IPS-11a (cell line): ENCODE data around the gene MINDY4.
"Not testable (repeated sequence)": the region's sequence is repeated elsewhere in the genome, so short reads cannot be mapped to it uniquely, and the experiment has no call there.

ENCODE experiments used
- H3K4me3 ChIP-seq: one replicate; pipeline ENCODE4 v1.5.1; 2013; ENCODE audit warnings: low read depth, low read length, control low read depth

MINDY4 gene

GRCh38 chr7:30800785-30801252, 29.6 kb downstream of the MINDY4 start:
- H3K4me3 ChIP-seq = no peak overlapping the region

- no peak overlapping the region for H3K4me3 ChIP-seq
Observed at GRCh38 chr7:30802812-30803211, 31.6 kb downstream of the MINDY4 start.

GRCh38 chr7:30804078-30804661, 33.0 kb downstream of the MINDY4 start:
- no peak overlapping the region for H3K4me3 ChIP-seq

- no peak overlapping the region for H3K4me3 ChIP-seq
Observed at GRCh38 chr7:30805081-30805691, 34.0 kb downstream of the MINDY4 start.

GRCh38 chr7:30805931-30806330, 34.7 kb downstream of the MINDY4 start:
- no peak overlapping the region for H3K4me3 ChIP-seq

GRCh38 chr7:30807477-30807876, 36.3 kb downstream of the MINDY4 start:
- not testable (repeated sequence) for H3K4me3 ChIP-seq

- not testable (repeated sequence) for H3K4me3 ChIP-seq
Observed at GRCh38 chr7:30807941-30808340, 36.7 kb downstream of the MINDY4 start.

GRCh38 chr7:30810986-30811385, 39.8 kb downstream of the MINDY4 start:
- H3K4me3 ChIP-seq = no peak overlapping the region

- no peak overlapping the region for H3K4me3 ChIP-seq
Observed at GRCh38 chr7:30812676-30813075, 41.5 kb downstream of the MINDY4 start.

GRCh38 chr7:30813466-30813865, 42.2 kb downstream of the MINDY4 start:
- H3K4me3 ChIP-seq = no peak overlapping the region

- H3K4me3 ChIP-seq = no peak overlapping the region
Observed at GRCh38 chr7:30814700-30815387, 43.6 kb downstream of the MINDY4 start.

- H3K4me3 ChIP-seq = no peak overlapping the region
Observed at GRCh38 chr7:30815388-30815854, 44.2 kb downstream of the MINDY4 start.

GRCh38 chr7:30815951-30816644, 44.9 kb downstream of the MINDY4 start:
- H3K4me3 ChIP-seq = no peak overlapping the region

GRCh38 chr7:30816645-30817370, 45.6 kb downstream of the MINDY4 start:
- H3K4me3 ChIP-seq = no peak overlapping the region

GRCh38 chr7:30817371-30817767, 46.2 kb downstream of the MINDY4 start:
- H3K4me3 ChIP-seq = no peak overlapping the region

- no peak overlapping the region for H3K4me3 ChIP-seq
Observed at GRCh38 chr7:30824821-30825720, 53.9 kb downstream of the MINDY4 start.

GRCh38 chr7:30826181-30826580, 55.0 kb downstream of the MINDY4 start:
- H3K4me3 ChIP-seq = no peak overlapping the region

GRCh38 chr7:30828591-30828990, 57.4 kb downstream of the MINDY4 start:
- no peak overlapping the region for H3K4me3 ChIP-seq

- H3K4me3 ChIP-seq = no peak overlapping the region
Observed at GRCh38 chr7:30829471-30829870, 58.3 kb downstream of the MINDY4 start.

- H3K4me3 ChIP-seq = no peak overlapping the region
Observed at GRCh38 chr7:30831227-30831626, 60.0 kb downstream of the MINDY4 start.
